ENCODE measurements around the gene GRAMD1A.
"Not testable (repeated sequence)": the region's sequence is repeated elsewhere in the genome, so short reads cannot be mapped to it uniquely, and the experiment has no call there.

GRAMD1A gene

GRCh38 chr19:35004517-35005255 is 4.6 kb downstream of the GRAMD1A start:
- peaks cover 59% of the 10 kb centered on the region for H3K36me3 ChIP-seq (ENCODE audit: control insufficient read depth, insufficient read depth, low read length)
- no peak overlapping the region for H3K27ac ChIP-seq (ENCODE audit: low read depth, low read length, severe bottlenecking)
- no peaks in the 10 kb centered on the region for H3K9me3 ChIP-seq (ENCODE audit: control insufficient read depth, low read length)
- H3K4me3 ChIP-seq (ENCODE audit: extremely low read depth, insufficient read depth, low read length, poor library complexity, severe bottlenecking) = no peak overlapping the region
- peaks cover 4% of the 10 kb centered on the region for H3K4me1 ChIP-seq (ENCODE audit: control insufficient read depth, insufficient read depth, low read length, poor library complexity, severe bottlenecking)
- WGBS, 2 experiments (ENCODE audit: insufficient coverage in 2 of 2) = 95 to 97% methylated on average over 13 to 16 of the region's 18 CpGs

- H3K27ac ChIP-seq (ENCODE audit: low read depth, low read length, severe bottlenecking) = no peak overlapping the region
- WGBS, 2 experiments (ENCODE audit: insufficient coverage in 2 of 2) = 94 to 95% methylated on average over 11 of the region's 11 CpGs
Measured at GRCh38 chr19:35005256-35005977, 5.3 kb downstream of the GRAMD1A start.

GRCh38 chr19:35006007-35006341 is 5.9 kb downstream of the GRAMD1A start:
- 96 to 99% methylated on average over 4 to 6 of the region's 6 CpGs for WGBS, 2 experiments (ENCODE audit: insufficient coverage in 2 of 2)
- H3K4me3 ChIP-seq (ENCODE audit: extremely low read depth, insufficient read depth, low read length, poor library complexity, severe bottlenecking); H3K4me1 ChIP-seq (ENCODE audit: control insufficient read depth, insufficient read depth, low read length, poor library complexity, severe bottlenecking); H3K9me3 ChIP-seq (ENCODE audit: control insufficient read depth, low read length); H3K27ac ChIP-seq (ENCODE audit: low read depth, low read length, severe bottlenecking): not testable (repeated sequence)
- H3K36me3 ChIP-seq (ENCODE audit: control insufficient read depth, insufficient read depth, low read length) = peaks cover 72% of the 10 kb centered on the region

More at GRCh38 chr19:35005256-35005977, 5.3 kb downstream of the GRAMD1A start:
- Histone ChIP-seq H3K36me3 (ENCODE audit: control insufficient read depth, insufficient read depth, low read length) (peaks cover 67% of the 10 kb centered on the region), H3K4me3 (ENCODE audit: extremely low read depth, insufficient read depth, low read length, poor library complexity, severe bottlenecking) (no peak overlapping the region), H3K4me1 (ENCODE audit: control insufficient read depth, insufficient read depth, low read length, poor library complexity, severe bottlenecking) (peaks cover 4% of the 10 kb centered on the region), H3K9me3 (ENCODE audit: control insufficient read depth, low read length) (no peaks in the 10 kb centered on the region)

GRCh38 chr19:35006342-35006998 is 6.3 kb downstream of the GRAMD1A start:
- 95 to 96% methylated on average over 11 to 15 of the region's 15 CpGs for WGBS, 2 experiments (ENCODE audit: insufficient coverage in 2 of 2)
- Histone ChIP-seq H3K9me3 (ENCODE audit: control insufficient read depth, low read length) (no peaks in the 10 kb centered on the region), H3K4me1 (ENCODE audit: control insufficient read depth, insufficient read depth, low read length, poor library complexity, severe bottlenecking) (peaks cover 4% of the 10 kb centered on the region), H3K36me3 (ENCODE audit: control insufficient read depth, insufficient read depth, low read length) (peaks cover 76% of the 10 kb centered on the region), H3K4me3 (ENCODE audit: extremely low read depth, insufficient read depth, low read length, poor library complexity, severe bottlenecking) (no peak overlapping the region), H3K27ac (ENCODE audit: low read depth, low read length, severe bottlenecking) (no peak overlapping the region)

GRCh38 chr19:35006999-35007365 is 6.9 kb downstream of the GRAMD1A start:
- Histone ChIP-seq H3K36me3 (ENCODE audit: control insufficient read depth, insufficient read depth, low read length) (peaks cover 78% of the 10 kb centered on the region), H3K27ac (ENCODE audit: low read depth, low read length, severe bottlenecking) (no peak overlapping the region), H3K4me1 (ENCODE audit: control insufficient read depth, insufficient read depth, low read length, poor library complexity, severe bottlenecking) (peaks cover 4% of the 10 kb centered on the region), H3K4me3 (ENCODE audit: extremely low read depth, insufficient read depth, low read length, poor library complexity, severe bottlenecking) (no peak overlapping the region), H3K9me3 (ENCODE audit: control insufficient read depth, low read length) (no peaks in the 10 kb centered on the region)
- 94 to 99% methylated on average over 5 of the region's 5 CpGs for WGBS, 2 experiments (ENCODE audit: insufficient coverage in 2 of 2)

- H3K4me3 ChIP-seq (ENCODE audit: extremely low read depth, insufficient read depth, low read length, poor library complexity, severe bottlenecking); H3K4me1 ChIP-seq (ENCODE audit: control insufficient read depth, insufficient read depth, low read length, poor library complexity, severe bottlenecking); H3K27ac ChIP-seq (ENCODE audit: low read depth, low read length, severe bottlenecking); H3K9me3 ChIP-seq (ENCODE audit: control insufficient read depth, low read length): not testable (repeated sequence)
- peaks cover 81% of the 10 kb centered on the region for H3K36me3 ChIP-seq (ENCODE audit: control insufficient read depth, insufficient read depth, low read length)
- WGBS, 2 experiments (ENCODE audit: insufficient coverage in 2 of 2) = 60% methylated on average over 1 of the region's 8 CpGs; no CpG with 5 or more reads in 1 of the 2 experiments
Measured at GRCh38 chr19:35007427-35007826, 7.3 kb downstream of the GRAMD1A start.

GRCh38 chr19:35008891-35009341 is 8.8 kb downstream of the GRAMD1A start:
- Histone ChIP-seq H3K4me1 (ENCODE audit: control insufficient read depth, insufficient read depth, low read length, poor library complexity, severe bottlenecking) (no peaks in the 10 kb centered on the region), H3K9me3 (ENCODE audit: control insufficient read depth, low read length) (no peaks in the 10 kb centered on the region), H3K4me3 (ENCODE audit: extremely low read depth, insufficient read depth, low read length, poor library complexity, severe bottlenecking) (no peak overlapping the region), H3K36me3 (ENCODE audit: control insufficient read depth, insufficient read depth, low read length) (peaks cover 85% of the 10 kb centered on the region), H3K27ac (ENCODE audit: low read depth, low read length, severe bottlenecking) (no peak overlapping the region)
- WGBS, 2 experiments (ENCODE audit: insufficient coverage in 2 of 2) = 95% methylated on average over 3 to 8 of the region's 12 CpGs

- no peak overlapping the region for H3K4me3 ChIP-seq (ENCODE audit: extremely low read depth, insufficient read depth, low read length, poor library complexity, severe bottlenecking)
- 95 to 96% methylated on average over 32 to 34 of the region's 36 CpGs for WGBS, 2 experiments (ENCODE audit: insufficient coverage in 2 of 2)
- H3K9me3 ChIP-seq (ENCODE audit: control insufficient read depth, low read length) = no peaks in the 10 kb centered on the region
- H3K4me1 ChIP-seq (ENCODE audit: control insufficient read depth, insufficient read depth, low read length, poor library complexity, severe bottlenecking) = no peaks in the 10 kb centered on the region
- H3K27ac ChIP-seq (ENCODE audit: low read depth, low read length, severe bottlenecking) = no peak overlapping the region
- H3K36me3 ChIP-seq (ENCODE audit: control insufficient read depth, insufficient read depth, low read length) = peaks cover 85% of the 10 kb centered on the region
Measured at GRCh38 chr19:35009424-35010415, 9.6 kb downstream of the GRAMD1A start.

GRCh38 chr19:35011091-35011689 is 11.1 kb downstream of the GRAMD1A start:
- Histone ChIP-seq H3K36me3 (ENCODE audit: control insufficient read depth, insufficient read depth, low read length) (peaks cover 87% of the 10 kb centered on the region), H3K9me3 (ENCODE audit: control insufficient read depth, low read length) (no peaks in the 10 kb centered on the region), H3K4me1 (ENCODE audit: control insufficient read depth, insufficient read depth, low read length, poor library complexity, severe bottlenecking) (no peaks in the 10 kb centered on the region), H3K4me3 (ENCODE audit: extremely low read depth, insufficient read depth, low read length, poor library complexity, severe bottlenecking) (no peak overlapping the region), H3K27ac (ENCODE audit: low read depth, low read length, severe bottlenecking) (no peak overlapping the region)
- 95 to 97% methylated on average over 8 to 9 of the region's 13 CpGs for WGBS, 2 experiments (ENCODE audit: insufficient coverage in 2 of 2)
